ENCODE data around the gene SPDYC.

- no peak for TF ChIP-seq CTCF (IDR thresholded peaks at IDR 0.05)
- no peak for TF ChIP-seq EP300 (IDR thresholded peaks at IDR 0.05)
- TF ChIP-seq POLR2AphosphoS5 (IDR thresholded peaks at IDR 0.05) = no peak
- TF ChIP-seq POLR2A (IDR thresholded peaks at IDR 0.05) = no peak
Measured at GRCh38 chr11:65132238-65132987, 37.6 kb upstream of the SPDYC start.
